Activated naive CD4-positive, alpha-beta T cell treated with Interleukin-2 at 50 U/mL for 16 hours (primary cell): ENCODE data around the gene PANX1.
"Not testable (repeated sequence)": the region's sequence is repeated elsewhere in the genome, so short reads cannot be mapped to it uniquely, and the experiment has no call there.

Source experiments
- DNase-seq: peaks from one replicate; pipeline ENCODE4 v3.0.0-alpha.2; 2020

PANX1 gene

GRCh38 chr11:94150704-94151685 lies 22.4 kb downstream of the PANX1 start:
- DNase-seq: no peak

- no peak for DNase-seq
These were observed 23.4 kb downstream of the PANX1 start for GRCh38 chr11:94151903-94152677.

GRCh38 chr11:94152678-94153065 lies 24.0 kb downstream of the PANX1 start:
- no peak for DNase-seq

GRCh38 chr11:94153320-94153719 lies 24.7 kb downstream of the PANX1 start:
- DNase-seq: no peak

- DNase-seq: no peak
These were observed 25.6 kb downstream of the PANX1 start for GRCh38 chr11:94154095-94154856.

GRCh38 chr11:94157339-94157738 lies 28.7 kb downstream of the PANX1 start:
- DNase-seq: not testable (repeated sequence)

- DNase-seq: no peak
These were observed 40.2 kb downstream of the PANX1 start for GRCh38 chr11:94168882-94169281.

GRCh38 chr11:94169516-94169915 lies 40.9 kb downstream of the PANX1 start:
- no peak for DNase-seq

GRCh38 chr11:94169930-94170545 lies 41.4 kb downstream of the PANX1 start:
- no peak for DNase-seq

- DNase-seq: no peak
These were observed 42.3 kb downstream of the PANX1 start for GRCh38 chr11:94170953-94171352.

- peak; percentile 19 for DNase-seq
These were observed 43.2 kb downstream of the PANX1 start for GRCh38 chr11:94171693-94172440.

- no peak for DNase-seq
These were observed 46.9 kb downstream of the PANX1 start for GRCh38 chr11:94175535-94175934.

GRCh38 chr11:94178331-94178730 lies 49.7 kb downstream of the PANX1 start:
- no peak for DNase-seq

GRCh38 chr11:94179696-94180095 lies 51.1 kb downstream of the PANX1 start:
- no peak for DNase-seq

- DNase-seq: no peak
These were observed 52.9 kb downstream of the PANX1 start for GRCh38 chr11:94181526-94181925.

GRCh38 chr11:94181943-94182342 lies 53.3 kb downstream of the PANX1 start:
- no peak for DNase-seq

GRCh38 chr11:94183251-94183885 lies 54.7 kb downstream of the PANX1 start:
- DNase-seq: no peak

GRCh38 chr11:94183886-94184264 lies 55.2 kb downstream of the PANX1 start:
- DNase-seq: peak; percentile 15

GRCh38 chr11:94184362-94184761 lies 55.7 kb downstream of the PANX1 start:
- no peak for DNase-seq

- no peak for DNase-seq
These were observed 56.2 kb downstream of the PANX1 start for GRCh38 chr11:94184846-94185245.

- no peak for DNase-seq
These were observed 56.9 kb downstream of the PANX1 start for GRCh38 chr11:94185416-94186084.
